H4 (cell line): Measurements from ENCODE around the gene PROSER3. TPM values are rescaled to one million over a fixed set of nuclear protein-coding genes. Genes with fewer than 3 reads are reported as not detected.
"Not testable (repeated sequence)": the region's sequence is repeated elsewhere in the genome, so short reads cannot be mapped to it uniquely, and the experiment has no call there.

Experiments used
- DNase-seq: peaks from one replicate; pipeline ENCODE4 v3.0.0-alpha.2; 2015; ENCODE audit warnings: low spot score
- total RNA-seq: library from RNA; depleted of rRNA; stranded (reverse); fragments of >200 nt; shearing (Covaris generic); gene quantifications from 2 replicates; pipeline ENCODE4 v1.2.3, GENCODE V29; 2014

The PROSER3 gene
- total RNA-seq, 1 experiment from 2014 or later, result 15.3 TPM

GRCh38 chr19:35789978-35790944, 32.3 kb downstream of the PROSER3 start:
- DNase-seq, result no peak

GRCh38 chr19:35790981-35791813, 33.2 kb downstream of the PROSER3 start:
- peak; percentile 23 for DNase-seq

DNA sequence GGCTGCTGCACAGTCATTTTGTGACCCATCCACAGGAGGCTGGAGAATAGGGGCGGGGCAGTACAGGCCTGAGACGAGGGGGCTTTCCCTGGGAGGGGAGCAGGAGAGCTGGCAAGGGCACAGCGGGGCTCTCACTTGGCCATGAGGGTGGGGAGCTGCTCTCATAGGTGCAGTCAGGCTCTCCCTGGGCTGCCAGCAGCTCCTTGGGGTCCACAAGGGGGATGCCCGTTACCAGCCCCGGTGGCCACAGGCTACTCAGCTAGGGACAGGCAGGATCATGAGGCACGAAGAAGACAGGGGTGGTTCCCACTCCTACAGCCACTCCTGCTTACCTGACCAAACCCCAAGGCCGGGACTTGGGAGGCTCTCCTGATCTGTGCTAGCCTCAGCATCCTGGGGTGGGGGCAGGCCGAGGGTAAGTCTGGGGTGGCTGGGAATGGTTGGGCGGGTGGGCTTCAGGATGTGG, 33.9 kb downstream of the PROSER3 start:
- no peak for DNase-seq

DNA sequence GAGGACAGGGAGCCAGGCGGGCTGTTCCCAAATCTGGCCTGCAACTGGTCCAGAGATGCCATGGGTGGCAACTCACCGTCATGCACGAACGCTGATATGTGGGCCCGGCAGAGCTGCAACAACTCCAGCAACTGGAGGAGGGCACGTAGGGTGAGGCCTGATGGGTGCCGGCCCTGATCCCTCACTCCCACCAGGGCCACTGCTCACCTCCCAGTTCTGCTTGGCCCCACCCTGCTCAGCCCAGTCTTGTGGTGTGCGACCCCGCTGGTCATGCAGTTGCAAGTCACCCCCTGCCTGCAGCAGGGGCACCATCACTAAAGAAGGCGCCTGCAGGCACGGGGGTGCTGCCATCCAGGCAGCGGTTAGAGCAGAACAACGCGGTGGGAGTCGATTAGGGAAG, 34.3 kb downstream of the PROSER3 start:
- DNase-seq, result no peak

DNA sequence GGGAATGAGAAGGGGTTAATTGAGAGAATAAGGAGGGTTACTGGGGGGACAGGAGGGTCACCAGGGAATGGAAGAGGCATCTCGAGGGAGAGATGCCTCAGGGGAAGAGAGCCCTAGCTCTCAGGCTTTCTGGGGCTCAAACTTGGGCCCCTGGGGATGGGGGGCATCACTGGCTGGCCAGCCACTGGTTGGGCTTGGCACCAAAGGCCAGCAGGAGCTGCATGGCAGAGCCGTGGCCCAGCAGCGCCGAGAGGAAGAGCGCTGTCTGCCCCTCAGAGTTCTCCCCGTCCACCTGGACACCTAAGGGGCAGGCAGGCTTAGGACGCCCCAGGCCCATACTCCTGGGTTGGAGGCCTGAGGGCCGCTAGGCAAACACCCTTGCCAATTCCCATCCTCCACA, 34.9 kb downstream of the PROSER3 start:
- DNase-seq, result no peak

GRCh38 chr19:35793381-35794165, 35.6 kb downstream of the PROSER3 start:
- DNase-seq, result no peak

DNA sequence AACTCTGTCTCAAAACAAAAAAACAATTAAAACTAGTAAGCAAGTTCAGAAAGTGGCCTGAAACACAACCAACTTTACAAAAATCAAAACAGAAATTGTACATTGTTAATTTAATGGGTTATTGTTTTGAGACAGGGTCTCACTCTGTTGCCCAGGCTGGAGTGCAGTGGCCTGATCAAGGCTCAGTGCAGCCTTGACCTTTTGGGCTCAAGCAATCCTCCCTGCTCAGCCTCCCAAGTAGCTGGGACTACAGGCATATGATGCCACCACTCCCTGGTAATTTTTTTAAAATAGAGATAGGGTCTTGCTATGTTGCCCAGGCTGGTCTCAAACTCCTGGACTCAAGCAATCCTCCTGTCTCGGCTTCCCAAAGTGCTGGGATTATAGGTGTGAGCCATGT, 37.6 kb downstream of the PROSER3 start:
- DNase-seq, result not testable (repeated sequence)

DNA sequence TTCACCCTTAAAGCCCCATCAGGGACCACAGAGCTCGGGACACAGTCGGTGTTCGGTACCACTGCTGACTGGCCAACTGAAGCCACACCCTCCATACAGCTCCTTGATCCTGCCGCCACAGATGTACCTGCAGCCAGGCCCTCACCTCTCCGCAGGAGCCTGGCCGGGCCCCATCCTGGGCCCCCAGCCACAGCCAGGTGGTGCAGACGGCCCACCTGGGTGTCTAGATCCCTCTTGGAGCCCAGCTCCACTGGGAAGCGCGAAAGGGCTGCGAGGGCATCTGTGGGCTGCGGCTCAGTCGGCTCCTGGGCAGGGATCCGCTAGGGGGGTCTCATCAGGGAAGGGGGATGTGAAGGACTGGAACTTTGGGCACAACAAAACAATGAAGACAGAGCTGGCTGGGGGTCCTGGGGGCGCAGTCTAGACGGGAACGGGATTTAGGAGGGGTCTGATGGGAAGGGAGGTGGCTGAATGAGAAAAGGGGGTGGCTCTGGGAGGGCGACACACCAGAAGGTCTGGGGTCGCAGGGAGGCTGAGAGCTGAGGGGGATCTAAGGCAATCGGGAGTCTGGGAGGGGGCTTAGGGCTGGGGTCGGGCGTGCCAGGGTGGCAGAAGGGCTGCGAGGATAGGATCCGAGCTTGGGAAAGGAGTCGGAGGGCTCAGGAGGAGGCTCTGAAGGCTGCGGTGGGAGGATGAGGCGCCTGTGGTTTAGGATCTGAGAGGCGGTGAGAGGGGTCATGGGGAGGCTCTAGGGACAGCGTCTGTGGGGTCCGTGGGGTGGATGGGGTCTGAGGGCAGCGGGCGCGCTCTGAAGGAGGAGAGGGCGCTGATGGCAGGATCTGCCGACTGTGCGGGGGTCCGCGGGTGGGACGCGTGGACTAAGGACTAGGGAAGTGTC, 38.9 kb downstream of the PROSER3 start:
- no peak for DNase-seq

- DNase-seq, result no peak
These were observed 39.7 kb downstream of the PROSER3 start for GRCh38 chr19:35797663-35798062.

DNA sequence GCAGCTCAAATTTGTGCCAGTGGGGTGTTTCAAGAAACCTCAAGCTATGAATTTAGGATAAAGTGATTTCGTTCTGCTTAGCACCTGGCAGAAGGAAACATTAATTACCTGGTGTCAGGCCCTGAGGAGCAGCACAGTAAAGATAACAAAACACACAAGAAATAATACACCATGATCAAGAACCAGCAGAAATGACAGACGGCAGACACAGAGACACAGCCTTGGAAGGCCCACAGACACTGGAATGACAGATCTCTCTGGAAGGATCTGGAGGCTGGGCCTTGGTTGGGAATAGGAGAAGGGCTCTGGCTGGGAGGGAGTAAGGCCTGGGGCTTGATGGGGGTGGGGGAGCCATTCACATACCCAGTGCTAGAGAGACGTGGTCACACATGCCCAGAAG, 43.9 kb downstream of the PROSER3 start:
- DNase-seq, result no peak

GRCh38 chr19:35805526-35806102, 47.6 kb downstream of the PROSER3 start:
- DNase-seq, result no peak

- no peak for DNase-seq
These were observed 48.6 kb downstream of the PROSER3 start for GRCh38 chr19:35806597-35806996.

DNA sequence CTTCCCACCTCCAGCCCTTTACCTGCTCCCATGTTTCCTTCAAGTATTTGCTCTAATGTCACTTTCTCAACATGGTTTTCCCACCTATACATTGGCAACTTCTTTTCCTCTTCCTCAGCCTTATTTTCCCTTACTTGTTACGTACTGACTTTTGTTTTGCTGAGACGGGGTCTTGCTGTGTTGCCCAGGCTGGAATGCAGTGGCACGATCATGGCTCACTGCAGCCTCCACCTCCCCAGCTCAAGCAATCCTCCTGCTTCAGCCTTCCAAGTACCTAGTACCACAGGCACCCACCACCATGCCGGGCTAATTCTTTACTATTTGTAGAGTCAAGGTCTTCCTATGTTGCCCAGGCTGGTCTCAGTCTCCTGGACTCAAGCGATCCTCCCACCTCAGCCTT, 49.7 kb downstream of the PROSER3 start:
- DNase-seq, result no peak

DNA sequence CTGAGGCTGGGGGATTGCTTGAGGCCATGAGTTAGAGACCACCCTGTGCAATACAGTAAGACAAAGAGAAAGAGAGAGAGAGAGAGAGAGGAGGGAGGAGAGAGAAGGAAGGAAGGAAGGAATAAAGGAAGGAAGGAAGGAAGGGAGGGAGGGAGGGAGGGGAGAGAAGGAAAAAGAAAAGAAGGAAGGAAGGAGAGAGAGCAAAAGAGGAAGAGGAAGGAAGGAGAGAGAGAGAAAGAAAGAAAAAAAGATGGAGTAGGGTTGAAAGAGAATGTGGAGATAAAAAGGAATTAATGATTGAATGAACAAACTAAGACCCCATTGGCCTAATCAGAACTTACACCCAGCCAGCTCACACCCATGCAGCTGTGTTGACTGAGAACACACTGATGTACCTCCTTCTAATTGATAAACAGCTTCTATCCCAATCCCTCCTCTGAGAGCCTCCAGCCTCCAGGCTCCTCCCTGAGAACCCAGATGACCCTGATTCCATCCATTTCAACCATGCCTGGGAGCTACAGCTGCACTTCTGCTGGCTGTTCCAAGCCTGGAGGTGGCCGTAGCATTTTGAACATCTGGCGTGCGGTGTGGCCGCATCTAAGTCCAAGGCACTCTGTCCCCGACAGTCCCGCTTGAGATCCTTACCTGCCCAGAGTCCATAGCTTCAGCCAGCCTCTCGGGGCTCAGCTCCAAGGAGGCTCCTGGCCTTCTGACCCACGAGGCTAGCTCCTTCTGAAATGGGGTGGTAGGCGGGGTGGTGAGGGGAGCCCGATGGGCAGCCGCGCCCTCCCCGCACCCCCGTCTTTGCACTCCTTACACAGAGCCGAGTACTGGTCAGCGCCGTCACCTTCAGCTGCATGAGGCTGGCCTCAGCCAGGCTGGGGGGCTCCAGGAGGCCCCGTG, 53.6 kb downstream of the PROSER3 start:
- DNase-seq, result no peak

- no peak for DNase-seq
These were observed 54.5 kb downstream of the PROSER3 start, which contains the start of gene PRODH2 for GRCh38 chr19:35812220-35813042. PRODH2 (minus strand) TSS chr19:35812845; CDS start chr19:35812805, 40 bp downstream.

GRCh38 chr19:35813043-35813890, 55.3 kb downstream of the PROSER3 start:
- no peak for DNase-seq

DNA sequence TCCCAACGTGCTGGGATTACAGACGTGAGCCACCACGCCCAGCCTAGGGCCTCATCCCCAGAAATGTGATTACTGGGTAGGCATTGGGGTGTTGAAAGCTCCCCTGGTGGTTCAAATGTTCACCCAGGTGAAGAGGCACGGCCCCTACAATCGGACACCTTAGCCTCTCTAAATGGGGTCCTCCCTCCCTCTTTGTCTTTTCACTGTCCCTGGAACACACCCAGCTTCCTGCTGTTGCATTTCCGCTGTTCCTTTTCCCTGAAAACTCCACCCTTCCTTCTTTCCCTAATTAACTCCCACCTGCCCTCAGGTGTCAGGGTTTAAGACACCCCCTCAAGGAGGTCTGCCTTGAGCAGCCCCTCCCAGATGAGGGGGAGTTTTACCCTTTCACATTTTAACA, 58.3 kb downstream of the PROSER3 start:
- DNase-seq, result no peak
